Activated CD8-positive, alpha-beta memory T cell treated with anti-CD3 and anti-CD28 coated beads, Interleukin-2, amount 50 U/mL, for 48 hours (primary cell): Measurements from ENCODE around the gene CHDH.
A peak's percentile ranks its signal among the peaks of the same experiment; 100 is the strongest.

ENCODE experiments used
- DNase-seq: peaks from one replicate; pipeline ENCODE4 v3.0.0-alpha.2; 2020

CHDH gene

DNA sequence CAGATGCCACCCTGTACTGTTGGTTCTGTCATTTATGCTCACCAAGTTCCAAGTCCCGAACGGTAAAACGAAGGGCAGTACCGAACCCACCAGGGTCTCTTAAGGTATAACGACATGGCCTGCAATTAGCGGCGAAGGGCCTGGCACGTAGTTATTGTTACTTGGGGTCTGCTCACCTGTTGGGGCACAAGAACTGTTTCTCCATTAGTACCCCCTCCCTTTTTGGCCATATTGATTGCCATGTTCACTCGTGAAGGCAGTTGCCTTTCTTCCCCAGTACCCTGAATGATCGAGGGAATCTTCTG is 584 bp upstream of the CHDH start:
- no peak for DNase-seq

DNA sequence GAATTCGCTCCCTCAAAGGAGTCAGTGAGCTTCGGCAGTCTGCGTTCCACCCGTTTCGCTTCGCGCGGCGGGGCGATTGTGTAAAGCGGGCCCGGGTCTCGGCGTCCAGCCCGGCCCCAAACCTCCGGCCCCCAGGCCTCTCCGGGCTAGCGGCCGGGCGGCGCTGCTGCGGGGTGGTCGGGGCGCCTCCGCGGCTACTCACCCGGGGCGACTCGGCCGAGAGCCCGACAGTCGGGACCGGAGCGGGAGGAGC is 412 bp downstream of the CHDH start:
- DNase-seq, result no peak

DNA sequence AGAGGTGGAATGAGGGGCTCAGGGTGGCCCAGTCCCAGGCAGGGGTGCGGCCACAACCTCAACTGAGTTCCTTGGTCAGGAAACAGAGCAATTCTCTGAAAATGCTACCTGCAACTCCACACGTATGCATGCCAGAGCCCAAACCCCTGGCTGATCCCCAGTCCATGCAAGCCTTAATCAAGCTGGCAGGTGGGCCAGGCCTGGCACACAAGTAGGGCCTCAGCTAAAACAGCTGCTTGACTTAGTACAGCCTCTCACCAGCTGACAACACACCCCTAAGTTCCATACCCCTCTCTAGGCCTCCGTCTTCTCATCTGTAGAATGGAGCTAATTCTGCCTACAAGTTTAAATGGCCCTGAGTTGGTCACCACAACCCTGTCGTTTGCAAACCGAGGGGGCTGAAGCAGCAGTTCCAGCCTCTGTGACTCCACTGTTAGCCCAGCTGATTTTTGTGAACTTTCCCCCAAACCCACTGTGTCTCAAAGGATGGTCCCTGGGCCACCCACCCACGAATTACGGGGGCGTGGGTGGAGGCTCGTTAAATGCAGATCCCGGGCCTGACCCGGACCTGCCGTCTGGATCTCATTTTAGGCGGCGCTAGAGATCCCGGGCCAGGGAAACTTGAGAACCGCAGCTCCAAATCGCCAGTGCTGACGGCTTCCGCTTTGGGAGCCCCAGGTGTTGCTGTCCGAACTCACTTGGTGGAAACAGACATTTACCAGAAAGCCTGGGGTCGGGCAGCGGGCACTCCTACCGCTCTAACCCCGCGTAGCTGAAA is 927 bp downstream of the CHDH start:
- DNase-seq, result no peak

DNA sequence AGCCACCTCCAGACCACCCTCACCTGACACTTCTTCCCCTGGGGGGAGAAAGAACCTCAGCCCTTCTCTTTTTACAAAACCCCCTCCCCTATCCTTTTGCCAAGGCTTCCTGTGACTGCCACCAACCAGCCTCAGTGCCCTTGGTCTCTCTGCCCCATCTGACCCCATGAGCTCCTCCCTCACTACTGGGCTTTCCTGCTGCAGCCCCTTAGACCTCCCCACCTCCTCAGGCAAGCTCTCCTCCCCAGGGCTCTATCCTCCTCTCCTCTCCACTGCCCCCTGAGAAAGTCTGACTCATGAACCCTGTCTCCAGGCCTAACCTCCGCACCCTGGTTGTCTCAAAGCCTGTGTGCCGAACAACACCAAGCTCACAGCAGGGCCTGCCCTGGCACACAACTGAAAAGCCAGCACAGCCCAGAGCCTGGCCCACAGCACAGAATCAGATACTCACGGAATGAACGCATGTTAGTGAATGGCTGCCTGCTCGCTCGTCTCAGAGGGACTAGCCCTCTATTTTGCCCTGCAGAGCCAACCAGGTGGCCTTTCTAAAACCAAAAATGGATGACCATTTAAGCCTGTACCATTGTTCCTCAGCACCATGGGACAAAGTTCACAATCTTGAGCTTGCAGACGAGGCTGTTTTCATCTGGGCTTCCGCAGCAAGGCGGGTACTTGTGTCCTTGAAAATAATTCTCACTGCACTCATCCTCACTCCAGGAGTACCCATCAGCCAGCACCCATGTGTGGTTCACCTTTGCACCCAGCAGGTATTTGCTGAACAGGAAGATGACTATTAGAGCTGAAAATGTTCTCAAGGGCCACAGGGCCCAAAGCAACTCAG is 1.7 kb downstream of the CHDH start:
- no peak for DNase-seq

DNA sequence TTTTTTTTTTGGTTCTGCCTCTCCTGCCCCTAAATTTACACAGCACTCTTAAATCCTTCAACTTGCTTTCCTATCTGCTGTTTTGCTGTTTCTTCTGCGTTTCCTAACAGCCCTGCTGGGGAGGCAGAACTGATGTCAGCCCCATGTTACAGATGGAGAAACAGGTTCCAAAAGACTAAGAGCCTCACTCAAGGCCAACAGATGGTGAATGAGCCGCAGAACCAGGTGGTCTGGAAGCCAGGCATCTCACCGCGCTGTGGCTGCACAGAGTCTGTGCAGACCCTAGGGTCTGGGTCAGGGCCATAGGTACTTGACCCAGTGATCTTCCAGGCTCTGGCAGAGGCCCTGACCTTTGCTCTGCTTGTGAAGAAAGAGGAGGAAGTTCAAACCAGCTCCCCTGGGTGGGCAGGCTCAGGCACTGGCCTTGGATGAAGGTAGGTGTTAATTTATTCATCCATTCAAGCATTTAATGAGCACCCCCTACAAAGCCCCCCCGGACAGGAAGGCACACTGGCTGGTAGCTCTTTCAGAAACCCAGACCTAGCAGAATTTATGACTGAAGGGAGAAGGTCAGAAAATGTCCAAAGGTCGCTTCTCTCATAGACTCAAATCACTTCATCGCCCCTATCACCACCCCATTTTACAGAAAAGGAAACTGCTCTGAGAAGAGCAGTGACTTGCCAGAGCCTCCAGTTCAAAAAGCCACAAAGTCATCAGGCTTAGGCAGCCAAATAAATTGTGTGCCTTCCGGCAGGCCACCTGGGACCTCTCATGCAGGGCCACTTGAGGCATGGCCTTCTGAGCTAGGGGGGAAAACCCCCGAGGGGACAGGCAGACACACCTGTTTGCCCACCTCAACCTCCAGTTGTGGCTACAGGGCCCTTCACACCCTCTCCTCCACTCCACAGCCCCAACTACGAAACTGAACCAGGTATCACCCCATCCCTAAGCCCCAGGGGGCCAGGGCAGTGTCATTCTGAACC is 2.7 kb downstream of the CHDH start:
- peak; percentile 22 for DNase-seq

DNA sequence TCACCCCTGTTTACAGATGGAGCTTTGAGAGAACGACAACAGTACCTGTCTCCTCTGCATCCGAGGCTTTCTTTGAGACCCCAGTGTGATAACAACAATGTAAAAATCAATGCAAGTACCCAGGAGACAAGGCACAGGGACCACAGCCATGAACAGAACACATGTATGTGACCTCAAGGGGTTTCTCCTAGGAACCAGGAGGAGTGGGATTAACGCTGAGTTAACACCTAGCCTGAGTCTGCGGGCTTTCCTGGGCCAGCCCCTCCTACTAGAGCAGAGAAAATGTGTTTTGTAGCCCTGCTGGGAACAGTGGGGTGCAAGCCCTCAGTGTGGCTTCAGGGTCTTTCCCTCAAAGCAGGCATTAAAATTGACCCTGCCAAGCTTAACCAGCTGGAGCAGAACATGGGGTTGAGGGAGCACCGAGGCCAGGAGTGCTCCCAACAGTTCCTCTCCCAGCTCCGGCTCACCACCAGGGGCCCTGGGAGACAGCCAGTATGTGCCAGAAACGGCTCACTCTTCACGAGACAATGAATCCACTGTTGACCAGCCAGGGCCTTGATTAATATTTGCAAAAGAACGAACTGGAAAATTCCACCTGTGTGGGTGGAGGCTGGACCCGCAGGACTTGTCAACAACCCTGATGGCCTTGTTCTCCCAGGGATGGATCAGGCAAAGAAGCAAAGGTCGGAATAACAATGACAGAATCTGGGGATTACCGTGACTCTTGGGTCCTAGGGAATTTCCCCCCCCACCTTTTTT is 3.6 kb downstream of the CHDH start:
- peak; percentile 28 for DNase-seq

DNA sequence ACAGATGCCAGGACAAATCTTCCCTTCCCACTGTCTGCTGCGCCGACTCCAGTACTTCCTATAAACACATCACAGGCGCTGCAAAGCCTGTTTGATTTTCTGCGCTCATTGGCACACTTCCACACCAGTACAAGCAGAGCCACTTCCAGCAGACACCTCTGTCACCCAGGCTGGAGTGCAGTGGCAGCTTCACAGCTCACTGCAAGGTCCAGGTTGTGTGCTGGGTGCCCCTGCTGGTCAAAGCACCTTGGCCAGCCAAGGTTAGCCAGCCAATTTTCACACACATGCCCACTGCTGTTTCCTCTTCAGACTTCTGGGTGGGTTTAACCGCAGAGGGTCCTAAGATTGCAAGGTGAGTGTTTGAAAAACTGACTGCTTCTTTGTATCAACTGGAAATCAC is 4.9 kb downstream of the CHDH start:
- DNase-seq, result peak; percentile 35

DNA sequence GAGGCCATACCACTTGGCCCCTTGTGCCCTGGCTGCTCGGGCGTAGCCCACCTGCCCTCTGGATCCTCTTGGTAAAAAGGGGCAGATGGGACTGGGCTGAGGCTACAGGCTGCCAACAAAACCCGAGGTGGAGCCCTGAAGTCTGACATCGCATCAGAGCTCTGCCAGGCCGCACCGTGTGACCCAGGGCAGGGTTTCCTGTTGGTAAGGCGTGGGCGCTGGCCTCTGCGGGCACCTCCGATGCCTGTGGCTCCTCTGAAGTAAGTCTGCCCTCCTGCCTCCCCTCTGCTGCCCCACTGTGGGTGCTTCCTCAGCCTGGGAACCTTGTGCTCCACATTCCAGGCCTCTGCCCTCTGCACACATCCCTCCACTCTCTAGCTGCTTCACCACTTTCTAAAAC is 8.9 kb downstream of the CHDH start:
- DNase-seq, result peak; percentile 42

DNA sequence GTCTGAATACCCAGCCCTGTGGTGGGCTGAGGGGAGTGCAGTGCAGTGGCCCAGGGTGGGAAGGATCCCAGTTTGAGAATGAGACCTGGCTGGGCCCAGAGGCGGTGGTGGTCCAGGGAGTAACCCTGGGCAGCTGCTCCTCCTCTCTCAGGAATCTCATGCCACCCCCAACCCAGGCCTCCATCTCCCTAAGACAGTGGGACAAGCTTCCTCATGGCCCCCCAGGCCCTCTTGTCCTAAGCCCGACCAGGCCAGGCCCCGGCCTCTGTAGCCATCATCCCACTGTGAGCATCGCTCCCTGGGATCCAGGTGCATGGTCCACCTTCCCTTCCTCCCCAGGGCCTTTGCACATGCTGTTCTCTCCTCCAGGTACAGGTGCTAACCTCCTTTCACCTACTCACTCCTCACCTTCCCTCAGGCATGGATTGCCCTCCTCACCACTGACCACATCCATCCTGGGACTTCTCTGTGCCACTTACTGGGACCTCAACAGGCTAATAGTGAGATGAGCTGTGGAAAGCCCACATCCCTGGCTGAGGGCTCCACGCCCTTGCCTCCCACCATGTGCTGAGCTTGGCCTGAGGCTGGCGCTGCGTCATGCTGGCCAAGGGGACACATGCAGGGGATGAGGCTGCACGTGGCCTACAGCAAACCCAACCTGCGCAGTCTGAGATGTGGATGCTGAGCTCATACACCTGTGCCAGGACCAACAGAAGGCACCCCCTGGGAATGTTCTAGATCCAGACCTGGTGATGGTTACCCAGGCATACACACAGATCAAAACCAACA is 9.9 kb downstream of the CHDH start:
- DNase-seq, result peak; percentile 29

DNA sequence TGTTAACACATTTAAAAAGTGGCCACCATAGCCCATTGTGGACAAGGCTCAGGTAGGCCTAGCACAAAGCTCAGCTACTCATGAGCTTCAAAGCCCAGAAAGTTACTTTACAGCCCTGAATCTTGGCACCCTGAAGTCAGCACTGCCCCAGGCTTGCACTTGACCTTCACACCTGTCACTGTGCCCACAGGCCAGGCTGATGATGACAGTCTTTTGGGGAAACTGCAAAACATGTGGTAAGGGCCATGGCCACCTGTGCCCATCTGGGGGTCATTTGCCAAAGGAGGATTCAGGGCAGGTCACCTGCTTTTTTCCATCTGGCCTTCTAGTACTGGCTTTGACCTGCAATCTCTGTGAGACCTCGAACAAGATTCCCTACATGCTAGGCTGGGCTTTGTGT is 11.0 kb downstream of the CHDH start:
- no peak for DNase-seq

DNA sequence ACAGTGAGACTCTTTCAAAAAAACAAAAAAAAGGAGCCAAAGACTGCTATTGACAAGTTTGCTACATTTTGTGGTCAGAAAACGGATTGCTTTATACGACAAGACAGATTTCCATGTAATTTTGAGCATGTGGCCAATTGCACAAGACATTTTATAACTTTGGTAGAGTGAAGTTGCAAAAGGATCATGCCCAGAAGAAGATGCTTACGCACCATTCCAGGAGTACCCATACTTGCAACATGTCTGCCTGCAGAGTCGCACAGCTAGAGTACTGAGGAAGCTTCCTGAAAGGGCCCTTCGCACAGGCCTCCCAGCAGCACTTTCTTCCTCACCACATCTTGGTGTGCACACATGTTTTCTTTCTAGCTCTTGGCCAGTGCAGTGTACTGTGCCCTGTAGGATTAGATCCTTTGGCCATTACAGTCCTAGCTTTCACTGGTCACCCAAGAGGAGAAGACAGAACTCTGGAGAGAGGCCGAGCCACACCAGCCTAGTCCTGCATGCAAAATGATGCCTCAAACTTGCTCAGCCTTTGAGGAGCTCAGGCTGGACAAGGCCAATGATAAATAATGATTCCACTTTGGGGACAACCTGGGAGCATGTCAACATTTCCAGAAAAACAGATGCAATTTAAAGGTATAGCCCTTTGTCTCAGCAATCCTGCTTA is 11.7 kb downstream of the CHDH start:
- no peak for DNase-seq

DNA sequence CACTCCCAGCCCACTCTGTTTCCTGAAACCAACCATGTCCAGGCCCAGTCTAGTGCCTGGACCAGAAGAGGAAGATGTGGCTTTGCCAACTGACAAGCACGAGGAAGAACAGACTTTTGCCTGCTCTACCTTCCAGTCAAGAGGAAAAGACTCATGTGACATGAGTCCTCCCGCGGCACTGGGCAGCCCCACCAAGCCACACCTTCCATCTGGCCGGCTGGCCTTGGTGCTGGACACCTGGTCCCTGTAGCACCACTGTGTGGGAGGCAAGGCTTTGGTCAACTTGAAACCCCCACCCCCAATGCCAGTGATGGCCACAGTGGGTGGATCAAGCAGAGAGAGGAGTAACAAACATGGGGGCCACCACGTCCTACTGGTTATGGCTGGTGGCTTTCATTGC is 12.5 kb downstream of the CHDH start:
- no peak for DNase-seq

DNA sequence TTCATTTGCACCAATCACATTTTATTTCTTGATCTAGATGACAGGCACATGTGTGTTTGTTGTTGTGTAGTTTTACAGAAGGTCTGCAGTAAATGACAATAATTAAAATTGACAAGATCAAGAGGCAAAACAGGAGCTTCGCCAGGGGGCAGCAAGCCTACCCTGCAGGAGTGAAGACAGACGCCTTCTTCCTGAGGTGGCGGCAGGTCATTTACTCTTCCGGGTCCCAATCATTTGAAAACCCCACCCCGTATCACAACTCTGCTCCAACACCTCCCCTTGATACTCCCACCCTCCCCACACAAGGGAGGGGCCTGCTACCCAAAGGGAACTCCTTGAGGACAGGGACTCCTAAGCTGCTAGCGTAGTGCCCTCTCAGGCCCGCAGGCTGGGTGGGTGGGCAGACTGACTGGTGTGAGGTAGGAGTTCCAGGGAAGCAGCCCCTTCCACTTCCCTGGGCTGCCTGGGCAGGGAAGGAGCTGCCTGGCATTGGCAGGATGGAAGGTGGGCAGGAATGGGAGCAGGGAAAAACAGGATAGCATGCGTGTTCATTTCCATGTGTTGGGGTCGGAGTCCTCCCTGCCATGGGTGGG is 13.1 kb downstream of the CHDH start:
- no peak for DNase-seq

DNA sequence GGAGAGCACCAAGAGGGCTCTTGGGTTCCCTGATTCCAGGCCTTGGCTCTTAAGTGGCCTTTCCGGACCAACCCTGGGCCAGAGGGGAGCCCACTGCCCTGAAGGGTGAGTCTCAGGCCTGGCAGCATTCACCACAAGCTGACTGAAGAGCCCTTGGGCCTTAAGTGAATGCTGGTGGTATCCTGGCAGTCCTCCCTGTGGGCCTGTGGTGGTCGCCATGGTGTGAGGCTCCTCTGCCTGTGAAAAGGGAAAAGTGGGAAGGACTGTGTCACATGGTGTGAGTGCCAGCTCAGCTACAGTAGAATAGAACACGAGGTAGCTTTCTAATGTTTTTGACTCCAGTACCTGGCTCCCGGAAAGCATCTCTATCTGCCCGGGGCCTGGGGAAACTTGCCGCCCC is 15.3 kb downstream of the CHDH start:
- no peak for DNase-seq

DNA sequence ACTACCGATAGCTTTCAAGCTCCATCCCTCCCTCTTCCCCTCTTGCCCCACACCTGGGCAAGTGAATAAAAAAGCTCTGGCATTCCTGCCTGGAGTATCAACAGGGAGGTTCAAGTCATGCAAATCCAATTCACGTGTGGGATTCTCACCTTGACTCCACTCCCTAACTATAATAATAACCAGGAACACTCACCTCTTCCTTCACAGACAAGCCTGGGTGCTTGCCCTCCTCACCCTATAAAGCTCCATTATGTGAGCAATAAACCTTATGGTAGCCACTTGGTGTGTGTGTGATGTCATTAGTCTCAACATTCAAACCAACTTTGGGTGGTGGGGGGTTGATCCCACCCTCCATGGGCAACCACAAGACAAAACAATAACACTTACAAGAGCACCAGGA is 16.6 kb downstream of the CHDH start:
- no peak for DNase-seq

DNA sequence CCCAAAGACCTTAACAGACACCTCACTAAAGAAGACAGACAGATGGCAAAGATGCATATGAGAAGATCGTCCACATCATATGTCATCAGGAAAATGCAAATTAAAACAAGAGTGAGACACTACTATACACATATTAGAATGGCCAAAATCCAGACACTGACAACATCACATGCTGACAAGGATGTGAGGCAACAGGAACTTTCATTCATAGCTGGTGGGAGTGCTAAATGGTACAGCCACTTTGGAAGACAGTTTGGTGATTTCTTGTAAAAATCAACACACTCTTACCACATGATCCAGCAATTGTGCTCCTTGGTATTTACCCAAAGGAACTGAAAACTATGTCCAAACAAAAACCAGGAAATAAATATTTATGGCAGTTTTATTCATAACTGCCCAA is 17.6 kb downstream of the CHDH start:
- DNase-seq, result no peak

DNA sequence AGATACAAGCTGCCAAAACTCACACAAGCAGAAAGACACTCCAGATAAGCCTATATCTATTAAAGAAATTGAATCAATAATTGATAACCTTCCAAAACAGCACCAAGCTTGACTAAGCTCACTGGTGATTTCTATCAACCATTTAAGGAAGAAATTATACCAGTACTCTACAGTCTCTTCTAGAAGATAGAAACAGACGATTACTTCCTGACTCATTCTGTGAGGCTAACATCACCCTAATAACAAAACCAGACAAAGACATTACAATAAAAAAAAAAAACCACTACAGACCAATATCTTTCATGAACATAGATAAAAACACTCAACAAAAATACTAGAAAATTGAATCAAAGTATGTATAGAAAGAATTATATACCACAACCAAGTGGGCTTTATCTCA is 20.2 kb downstream of the CHDH start:
- no peak for DNase-seq

DNA sequence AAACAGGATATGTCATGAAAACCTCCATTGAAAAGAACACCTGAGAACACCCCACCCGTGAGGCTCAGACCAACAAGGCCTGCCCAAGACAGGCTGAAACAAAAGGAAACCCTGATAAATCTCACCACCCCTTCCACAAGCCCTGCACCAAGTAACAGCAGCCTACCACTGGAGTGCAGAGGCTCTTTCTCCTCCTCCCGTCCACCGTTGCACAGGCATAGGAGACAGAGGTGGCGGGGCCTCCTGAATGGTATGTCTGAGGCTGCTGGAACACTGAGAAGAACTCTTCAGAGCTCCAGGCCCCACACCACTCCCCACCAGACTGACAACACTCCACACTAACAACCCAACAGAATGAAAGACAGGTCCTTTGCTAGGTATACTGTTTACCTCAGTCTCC is 21.4 kb downstream of the CHDH start:
- no peak for DNase-seq

DNA sequence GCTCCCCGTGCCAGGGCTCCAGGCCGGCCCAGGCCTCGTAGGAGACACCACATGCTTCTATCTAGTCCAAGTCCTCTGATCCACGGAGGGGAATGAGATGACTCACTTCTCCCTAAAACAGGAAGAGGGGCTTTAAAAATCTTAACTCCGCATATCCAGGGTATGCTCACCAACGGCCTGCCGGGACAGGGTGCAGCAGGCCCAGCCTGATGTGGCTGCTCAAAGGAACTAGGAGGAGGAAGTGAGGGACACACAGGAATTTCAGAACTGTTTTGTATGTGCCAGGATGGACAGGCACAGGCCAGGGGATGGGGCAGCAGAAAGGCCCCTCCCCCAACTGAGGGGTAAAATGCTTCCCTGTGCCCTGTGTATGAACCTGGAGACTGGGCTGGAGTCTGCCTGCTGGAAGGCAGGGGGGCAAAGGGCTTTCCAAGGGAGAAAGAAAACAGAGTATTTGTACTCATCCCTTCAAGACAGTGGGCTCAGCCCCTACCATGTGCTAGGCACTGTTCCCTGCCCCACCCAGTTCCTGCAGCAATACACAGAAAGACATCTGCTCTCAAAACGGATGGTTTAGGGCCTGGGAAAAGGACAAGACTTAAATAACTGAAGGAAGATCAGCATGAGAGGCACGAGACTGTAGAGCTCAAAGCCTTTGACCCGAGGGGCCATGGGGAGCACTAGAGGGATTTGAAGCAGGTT is 22.1 kb downstream of the CHDH start:
- DNase-seq, result no peak
